ENCODE data around the gene PSAP.

Gene PSAP

DNA sequence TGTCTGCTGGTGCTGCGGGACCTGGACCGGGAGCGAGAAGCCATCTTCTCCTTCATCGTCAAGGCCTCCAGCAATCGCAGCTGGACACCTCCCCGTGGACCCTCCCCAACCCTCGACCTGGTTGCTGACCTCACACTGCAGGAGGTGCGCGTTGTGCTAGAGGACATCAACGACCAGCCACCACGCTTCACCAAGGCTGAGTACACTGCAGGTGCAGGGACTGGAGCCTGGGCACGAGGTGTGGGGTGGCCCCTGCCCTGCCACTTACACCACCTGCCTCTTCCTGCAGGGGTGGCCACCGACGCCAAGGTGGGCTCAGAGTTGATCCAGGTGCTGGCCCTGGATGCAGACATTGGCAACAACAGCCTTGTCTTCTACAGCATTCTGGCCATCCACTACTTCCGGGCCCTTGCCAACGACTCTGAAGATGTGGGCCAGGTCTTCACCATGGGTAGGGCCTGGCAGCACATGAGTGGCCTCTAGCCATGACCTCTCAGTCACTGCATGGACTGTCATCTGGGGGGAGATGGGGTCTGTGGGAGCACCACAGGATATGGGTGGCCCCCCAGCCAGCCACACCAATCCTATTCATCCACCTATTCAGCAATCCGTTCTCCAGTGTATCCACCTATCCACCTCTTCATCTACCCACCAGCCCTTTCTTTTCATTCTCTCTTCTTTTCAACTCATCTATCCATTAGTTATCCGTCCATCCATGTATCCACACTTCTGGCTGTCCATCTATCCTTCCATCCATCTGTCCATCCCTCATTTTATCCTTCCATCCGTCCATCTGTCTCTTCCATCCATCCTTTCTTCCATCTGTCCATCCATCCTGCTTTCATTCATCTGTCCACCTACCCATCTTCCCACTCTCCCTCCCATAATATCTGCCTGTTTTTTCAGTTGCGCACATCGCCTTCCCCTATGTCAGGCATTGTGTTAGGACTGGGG lies 43.2 kb downstream of the PSAP start:
- DNase-seq (ENCODE audit: low read depth), result no peak

DNA sequence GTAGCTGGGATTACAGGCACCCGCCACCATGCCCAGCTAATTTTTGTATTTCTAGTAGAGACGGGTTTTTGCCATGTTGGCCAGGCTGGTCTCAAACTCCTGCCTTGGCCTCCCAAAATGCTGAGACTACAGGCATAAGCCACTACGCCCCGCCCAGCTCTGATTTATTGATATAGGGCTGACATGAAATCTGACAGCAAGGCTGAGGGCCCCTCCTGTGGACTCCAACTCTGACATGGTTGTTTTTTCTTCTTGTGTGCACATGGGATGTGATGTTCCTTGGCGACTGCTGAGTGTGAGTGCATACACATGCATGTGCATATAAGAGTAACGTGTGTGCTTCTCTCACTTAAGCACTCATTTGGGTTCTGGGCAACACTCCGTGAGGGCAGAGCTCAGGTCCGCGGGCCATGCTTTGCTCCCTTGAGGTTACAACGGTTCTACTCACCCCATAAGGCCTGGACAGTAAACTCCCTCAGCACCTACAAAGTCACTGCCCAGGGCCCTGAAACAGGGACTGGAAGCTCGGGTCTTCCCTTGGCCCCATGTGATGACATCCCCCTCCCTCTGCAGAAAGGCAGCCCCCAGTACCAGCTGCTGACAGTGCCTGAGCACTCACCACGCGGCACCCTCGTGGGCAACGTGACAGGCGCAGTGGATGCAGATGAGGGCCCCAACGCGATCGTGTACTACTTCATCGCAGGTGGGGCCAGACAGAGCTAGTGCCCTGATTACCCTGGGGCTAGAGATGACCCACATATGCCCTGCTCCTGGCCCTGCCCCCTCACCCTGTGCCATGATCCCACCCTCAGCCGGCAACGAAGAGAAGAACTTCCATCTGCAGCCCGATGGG lies 44.1 kb downstream of the PSAP start:
- no peak for DNase-seq (ENCODE audit: low read depth)

DNA sequence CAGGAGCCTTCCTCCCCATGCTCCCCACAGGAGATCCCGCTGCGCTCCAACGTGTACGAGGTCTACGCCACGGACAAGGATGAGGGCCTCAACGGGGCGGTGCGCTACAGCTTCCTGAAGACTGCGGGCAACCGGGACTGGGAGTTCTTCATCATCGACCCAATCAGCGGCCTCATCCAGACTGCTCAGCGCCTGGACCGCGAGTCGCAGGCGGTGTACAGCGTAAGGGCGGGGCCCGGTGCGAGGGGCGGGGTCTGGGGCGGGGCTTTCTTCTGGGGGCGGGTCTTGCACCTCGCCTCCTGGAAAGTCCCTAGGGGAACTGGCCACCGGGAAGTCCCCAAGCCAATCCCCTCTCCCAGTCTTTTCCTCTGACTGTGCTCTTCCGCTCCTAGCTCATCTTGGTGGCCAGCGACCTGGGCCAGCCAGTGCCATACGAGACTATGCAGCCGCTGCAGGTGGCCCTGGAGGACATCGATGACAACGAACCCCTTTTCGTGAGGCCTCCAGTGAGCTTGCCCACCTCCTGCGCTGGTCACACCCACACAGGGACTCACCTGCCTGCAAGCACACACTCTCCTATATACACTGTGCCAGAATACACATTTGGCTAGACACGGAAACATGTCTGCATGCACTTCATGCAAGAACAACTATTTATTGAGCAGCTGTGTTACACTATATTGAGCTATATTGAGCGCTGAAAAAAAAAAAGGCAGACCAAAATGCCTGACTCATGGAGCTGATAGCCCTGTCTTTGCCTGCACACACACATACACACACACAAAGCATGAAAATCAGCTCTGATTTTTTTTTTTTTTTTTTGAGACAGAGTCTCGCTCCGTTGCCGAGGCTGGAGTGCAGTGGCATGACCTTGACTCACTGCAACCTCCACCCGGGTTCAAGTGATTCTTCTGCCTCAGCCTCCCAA lies 45.0 kb downstream of the PSAP start:
- no peak for DNase-seq (ENCODE audit: low read depth)

DNA sequence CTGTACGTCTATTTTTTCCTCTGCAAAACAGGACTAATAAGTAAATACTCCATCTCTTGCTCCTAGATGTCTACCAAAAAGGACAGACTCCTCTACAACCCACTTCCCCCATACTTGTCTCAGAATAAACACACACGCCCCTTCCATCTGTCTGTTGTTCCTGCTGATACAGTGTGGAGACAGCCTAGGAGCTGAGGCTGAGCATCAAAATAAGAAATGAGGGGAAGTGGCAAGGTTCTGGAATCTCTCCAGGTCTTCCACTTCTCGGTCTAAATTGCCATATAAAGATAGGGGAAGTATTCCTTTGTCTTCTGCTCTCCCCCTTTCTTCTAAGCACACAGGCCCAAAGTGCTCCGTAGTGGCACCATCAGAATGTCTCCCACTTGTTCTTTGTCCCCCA lies 47.0 kb downstream of the PSAP start:
- no peak for DNase-seq (ENCODE audit: low read depth)

DNA sequence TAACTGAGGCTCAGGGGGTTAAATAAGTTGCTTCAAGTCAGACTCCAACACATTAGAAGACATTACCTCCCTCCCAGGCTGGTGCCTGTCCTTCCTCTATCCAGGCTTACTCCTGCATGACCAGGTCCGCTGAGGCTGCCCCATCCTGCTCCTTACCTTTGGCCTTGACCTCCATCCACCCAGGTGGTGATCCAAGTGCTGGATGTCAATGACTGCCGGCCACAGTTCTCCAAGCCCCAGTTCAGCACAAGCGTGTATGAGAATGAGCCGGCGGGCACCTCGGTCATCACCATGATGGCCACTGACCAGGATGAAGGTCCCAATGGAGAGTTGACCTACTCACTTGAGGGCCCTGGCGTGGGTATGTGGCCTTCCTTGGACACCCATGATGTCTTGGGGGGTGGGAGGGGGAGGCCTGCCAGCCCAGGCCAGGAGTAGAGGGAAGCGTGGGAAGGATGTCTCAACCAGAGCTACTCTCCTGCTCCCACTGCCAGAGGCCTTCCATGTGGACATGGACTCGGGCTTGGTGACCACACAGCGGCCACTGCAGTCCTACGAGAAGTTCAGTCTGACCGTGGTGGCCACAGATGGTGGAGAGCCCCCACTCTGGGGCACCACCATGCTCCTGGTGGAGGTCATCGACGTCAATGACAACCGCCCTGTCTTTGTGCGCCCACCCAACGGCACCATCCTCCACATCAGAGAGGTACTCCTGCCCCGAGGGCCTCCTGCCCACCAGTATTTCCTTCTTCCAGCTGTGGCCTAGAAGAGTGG lies 48.1 kb downstream of the PSAP start:
- DNase-seq (ENCODE audit: low read depth), result no peak

DNA sequence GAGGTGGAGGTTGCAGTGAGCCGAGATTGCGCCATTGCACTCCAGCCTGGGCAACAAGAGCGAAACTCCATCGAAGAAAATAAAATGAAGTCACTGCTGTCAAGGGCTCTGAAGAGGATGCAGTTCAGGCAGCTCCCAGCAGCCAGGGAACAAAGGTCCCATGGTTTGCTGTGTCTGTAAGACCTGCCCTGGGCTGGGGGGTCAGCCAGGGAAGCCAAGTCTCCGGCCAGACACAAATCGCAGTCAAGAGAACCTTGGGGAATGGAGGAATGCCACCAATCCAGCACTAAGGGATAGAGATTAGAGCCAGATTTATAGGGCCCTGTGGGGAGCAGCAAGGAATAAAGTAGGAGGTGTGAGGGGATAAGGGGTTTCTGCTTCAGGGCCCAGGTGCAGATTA lies 48.8 kb downstream of the PSAP start:
- no peak for DNase-seq (ENCODE audit: low read depth)

DNA sequence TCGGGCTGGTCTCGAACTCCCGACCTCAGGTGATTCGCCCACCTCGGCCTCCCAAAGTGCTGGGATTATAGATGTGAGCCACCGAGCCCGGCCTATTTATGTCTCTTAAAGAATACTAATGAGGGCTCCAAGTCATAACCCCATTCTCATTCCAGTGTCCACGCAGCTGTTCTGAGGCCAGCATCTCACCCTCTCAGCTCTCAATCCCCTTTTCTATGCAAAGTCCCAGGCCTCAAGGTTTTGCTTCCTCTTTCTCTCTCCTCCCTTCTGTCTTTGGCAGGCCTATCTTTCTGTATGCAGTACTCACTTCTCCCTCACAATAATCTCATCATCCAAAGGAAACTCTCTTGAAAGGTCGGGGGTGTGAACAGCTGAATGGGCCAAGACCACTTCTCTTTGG lies 49.7 kb downstream of the PSAP start:
- DNase-seq (ENCODE audit: low read depth), result no peak

DNA sequence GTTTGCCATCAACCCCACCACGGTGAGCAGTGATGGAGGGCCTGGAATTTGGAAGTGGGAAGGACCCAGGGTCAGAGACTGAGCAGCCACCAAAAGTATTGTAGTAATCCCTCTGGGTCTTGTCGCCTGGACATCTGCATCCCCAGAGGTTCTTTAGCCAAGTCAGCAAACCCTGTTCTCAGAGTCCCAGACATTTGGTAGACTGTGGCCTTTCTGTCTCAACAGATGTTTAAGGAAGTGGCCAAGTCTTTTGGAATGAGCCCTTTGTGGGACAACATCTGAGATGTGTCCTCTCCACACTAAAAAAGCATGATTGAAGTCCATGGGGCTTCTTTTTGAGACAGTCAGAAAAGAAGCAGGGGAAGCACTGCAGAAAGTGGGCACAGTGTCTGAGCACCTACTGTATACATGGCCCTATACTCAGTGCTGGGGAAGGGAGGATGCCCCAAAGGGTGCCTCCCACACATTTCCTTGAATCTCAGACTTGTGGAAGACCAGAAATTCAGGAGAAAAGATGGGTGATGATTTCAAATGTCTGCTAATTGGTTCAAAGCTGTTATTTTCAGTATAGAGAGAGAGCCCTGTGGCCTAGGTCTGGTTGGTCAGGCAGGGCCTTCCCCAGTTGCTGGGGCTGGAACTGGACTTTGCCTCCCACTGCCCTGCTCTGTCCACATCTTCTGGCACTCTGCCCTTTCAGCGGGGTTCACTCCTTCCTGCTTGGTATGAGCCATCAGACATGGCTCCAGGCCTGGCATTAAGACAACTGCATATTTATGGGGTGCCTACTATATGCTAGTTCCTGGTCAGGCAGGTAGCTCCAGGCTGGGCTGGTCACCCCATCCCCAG lies 51.2 kb downstream of the PSAP start:
- DNase-seq (ENCODE audit: low read depth), result no peak

DNA sequence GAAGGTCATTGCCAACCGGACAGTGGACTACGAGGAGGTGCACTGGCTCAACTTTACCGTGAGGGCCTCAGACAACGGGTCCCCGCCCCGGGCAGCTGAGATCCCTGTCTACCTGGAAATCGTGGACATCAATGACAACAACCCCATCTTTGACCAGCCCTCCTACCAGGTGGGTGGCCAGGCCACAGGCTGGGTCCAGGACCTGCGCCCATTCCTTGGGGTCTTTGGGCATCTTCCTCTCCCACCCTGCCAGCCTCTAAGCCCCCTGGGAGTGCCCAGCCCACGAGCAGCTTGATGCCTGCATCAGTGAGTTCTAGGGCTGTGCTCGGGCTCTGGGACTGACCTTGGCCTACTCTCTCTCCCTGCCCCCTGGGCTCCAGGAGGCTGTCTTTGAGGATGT lies 51.9 kb downstream of the PSAP start:
- no peak for DNase-seq (ENCODE audit: low read depth)

DNA sequence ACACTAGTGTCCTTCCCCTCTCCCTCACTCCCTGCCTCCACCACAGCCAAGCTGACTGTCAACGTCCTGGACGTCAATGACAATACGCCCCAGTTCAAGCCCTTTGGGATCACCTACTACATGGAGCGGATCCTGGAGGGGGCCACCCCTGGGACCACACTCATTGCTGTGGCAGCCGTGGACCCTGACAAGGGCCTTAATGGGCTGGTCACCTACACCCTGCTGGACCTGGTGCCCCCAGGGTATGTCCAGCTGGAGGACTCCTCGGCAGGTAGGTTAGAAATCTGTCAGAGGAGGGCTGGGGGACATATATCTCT lies 52.8 kb downstream of the PSAP start:
- no peak for DNase-seq (ENCODE audit: low read depth)

DNA sequence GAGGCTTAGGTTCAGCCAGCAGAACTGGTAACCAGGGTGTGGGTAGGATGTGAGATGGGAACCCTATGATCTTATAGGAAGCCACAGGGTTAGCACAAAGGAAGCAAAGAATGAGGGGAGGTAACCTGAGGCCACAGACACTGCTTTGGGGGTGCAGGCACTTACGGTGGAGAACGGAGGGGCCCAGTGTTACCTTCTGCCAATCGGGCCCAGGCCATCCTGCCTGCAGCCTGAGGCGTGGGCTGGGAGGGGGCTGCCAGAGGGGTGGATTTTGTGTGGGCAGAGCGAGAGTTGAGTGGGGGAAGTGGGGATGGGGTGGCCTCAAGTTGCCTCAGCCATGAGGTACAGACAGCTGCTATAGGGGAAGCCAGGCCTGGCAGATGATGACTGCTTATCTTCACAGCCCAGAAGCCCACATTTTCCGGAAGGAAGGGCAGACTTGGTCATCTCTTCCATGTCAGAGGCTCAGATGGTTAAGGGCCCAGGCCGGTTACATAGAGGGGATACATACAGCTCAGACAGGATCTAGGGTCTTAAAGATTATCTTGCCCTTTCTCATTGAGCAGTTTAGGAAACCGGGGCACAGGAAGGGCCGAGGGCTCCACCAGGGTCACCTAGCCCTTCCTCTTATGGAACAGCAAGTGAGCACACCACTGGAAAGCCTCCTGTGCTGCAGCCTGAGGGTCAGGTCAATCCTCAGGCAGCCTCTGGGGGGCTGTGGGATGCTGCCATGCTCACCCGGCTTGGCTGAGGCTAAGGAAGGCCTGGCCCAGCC lies 53.3 kb downstream of the PSAP start:
- DNase-seq (ENCODE audit: low read depth), result no peak

DNA sequence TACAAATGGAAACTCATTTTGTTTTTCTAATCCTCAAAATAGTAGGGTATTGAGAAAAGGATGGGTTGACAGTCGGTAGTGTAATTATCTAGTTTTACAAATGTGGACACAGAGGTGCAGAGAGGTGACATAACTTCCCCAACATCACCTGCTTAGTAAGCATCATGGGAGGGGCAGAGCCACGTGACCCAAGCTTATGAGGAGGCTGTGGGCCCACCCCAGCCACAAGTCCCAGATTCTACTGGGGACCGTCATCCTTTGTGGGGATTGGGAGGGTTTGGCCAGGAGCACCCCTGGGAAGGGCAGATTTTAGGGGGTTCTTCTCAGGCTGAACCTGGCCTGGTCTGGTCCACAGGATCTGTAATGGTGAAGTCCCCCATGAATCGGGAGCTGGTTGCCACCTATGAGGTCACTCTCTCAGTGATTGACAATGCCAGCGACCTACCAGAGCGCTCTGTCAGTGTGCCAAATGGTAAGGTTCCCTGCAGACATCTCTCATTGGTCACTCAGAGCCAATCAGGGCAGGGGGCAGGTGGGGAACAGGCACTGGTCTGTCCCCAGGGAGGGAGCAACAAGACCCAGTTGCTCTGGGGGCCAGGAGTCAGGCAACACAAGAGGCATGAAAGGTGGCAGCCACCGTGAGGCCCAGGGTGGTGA lies 54.2 kb downstream of the PSAP start:
- DNase-seq (ENCODE audit: low read depth), result no peak

DNA sequence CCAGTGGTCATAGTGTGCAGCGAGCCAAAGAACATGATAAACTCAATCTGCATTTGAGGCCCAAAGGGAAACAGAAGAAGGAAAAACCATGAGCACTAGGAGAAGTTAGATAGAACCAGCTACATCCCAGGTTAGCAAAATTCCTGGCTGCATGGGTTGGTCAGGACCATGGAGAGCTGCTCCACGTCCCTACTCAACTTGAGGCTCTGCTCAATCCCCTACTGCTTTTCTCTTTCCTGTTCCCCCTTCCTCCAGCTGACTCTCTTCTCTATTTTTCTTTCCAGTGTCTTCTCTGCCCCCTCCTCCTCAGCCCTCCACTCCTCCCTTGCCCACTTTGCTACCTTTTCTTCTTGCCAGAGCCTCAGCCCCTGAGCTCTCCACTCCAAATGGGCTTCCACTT lies 55.8 kb downstream of the PSAP start:
- DNase-seq (ENCODE audit: low read depth), result no peak

DNA sequence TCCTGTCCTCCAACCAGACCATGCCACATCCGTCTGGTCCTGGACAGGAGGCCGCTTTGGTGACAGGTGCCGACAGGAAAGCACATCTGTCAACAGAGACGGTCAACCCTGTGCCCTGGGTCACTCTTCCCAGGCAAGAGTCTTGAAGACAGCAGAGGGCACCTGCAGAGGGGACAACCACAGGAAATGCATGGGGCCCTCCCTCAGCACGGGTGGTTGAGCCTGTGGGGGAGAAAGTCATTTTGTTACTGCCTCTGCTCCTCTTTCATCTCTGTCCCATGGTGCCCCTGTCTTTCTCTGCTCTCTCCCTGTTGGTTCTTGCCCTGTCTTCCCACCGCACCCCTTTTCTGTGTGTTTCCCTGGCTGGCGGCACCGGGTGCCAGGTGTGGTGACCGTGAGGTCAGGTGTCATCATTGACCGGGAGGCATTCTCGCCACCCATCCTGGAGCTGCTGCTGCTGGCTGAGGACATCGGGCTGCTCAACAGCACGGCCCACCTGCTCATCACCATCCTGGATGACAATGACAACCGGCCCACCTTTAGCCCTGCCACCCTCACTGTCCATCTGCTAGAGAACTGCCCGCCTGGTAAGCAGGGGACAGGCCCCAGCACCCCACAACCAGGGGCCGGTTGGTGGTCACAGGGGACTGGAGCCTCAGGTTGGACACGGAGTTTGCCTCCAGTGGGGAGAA lies 60.2 kb downstream of the PSAP start:
- no peak for DNase-seq (ENCODE audit: low read depth)

DNA sequence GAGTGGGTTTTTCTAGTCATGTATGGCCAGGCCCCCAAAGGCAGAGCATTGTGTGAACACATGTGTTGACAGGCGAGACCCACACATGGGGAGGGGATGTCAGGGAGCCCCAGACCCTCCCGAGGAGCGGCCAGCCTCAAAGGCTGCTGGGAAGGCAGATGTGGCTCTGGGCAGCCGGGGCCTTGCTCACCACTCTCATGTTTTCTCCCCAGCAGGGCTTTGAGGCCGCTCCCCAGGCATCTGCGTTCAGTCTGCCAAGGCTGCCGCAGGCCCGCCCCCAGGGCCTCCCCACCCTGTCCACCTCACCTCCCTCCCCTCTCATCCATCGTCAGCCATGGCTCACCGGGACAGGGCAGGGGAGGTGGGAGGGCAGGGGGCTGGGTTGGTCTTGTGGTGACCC lies 61.2 kb downstream of the PSAP start:
- no peak for DNase-seq (ENCODE audit: low read depth)

DNA sequence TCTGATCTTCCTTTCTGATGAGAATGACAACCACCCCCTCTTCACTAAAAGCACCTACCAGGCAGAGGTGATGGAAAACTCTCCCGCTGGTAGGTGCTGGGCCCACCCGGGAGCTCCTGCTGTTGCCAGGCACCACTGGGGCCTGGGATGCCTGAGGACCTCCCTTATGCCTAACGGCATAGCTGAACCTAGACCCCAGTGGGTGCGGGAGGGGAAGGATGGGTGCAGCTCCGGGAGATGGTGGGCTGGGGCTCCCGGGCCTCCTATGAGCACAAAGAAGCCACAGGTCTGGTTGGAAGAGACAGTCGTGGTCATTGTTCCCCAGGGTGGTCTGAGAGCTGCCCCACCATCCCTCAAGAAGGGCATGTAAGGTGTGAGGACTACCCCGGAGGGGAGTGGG lies 62.1 kb downstream of the PSAP start:
- DNase-seq (ENCODE audit: low read depth), result no peak

DNA sequence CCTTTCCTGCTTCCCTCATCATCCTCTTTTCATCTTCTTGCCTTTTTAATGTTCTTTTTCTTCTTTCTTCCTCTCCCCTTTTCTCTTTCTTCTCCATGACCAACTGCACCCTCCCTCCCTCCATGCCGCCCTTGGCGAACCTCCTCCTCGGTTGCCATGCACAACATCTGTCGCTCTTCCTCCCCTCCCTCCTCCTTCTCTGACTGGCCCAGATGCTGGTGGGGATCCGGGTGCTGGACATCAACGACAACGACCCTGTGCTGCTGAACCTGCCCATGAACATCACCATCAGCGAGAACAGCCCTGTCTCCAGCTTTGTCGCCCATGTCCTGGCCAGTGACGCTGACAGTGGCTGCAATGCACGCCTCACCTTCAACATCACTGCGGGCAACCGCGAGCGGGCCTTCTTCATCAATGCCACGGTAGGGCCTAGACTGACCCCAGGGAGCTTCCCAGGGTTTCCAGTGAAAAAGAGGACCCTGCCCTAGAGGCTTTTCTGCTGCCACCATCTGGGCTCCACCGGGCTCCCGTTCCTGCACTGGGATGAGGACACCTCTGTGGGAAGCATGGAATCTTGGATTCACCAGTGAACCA lies 66.3 kb downstream of the PSAP start:
- DNase-seq (ENCODE audit: low read depth), result no peak
